Erythroblast (primary cell): Measurements from ENCODE around the gene NR3C1.

Experiments used
- GATA1 ChIP-seq: IDR thresholded peaks from 2 replicates; pipeline ENCODE4 v1.6.1; 2011; ENCODE audit warnings: low read depth, mild to moderate bottlenecking, control low read depth, low read length, moderate library complexity
- POLR2A ChIP-seq: IDR thresholded peaks from 2 replicates; pipeline ENCODE4 v1.6.1; 2011; ENCODE audit warnings: mild to moderate bottlenecking, low read length

DNA sequence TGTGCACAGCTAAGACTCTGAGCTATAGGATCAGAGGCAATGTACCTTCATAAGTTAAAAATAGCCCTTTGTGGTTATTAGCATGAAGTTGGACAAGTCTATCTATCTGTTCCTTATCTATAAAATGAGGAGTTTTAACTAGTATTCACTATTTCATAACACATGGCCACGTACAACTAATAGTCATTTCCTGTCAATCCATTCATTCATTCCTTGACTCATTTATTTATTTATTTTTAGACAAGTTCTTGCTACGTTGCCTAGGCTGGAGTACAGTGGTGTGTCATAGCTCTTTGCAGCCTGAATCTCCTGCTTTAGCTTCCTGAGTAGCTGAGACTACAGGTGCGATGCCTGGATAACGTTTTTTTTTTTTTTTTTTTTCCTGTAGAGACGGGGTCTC is 92.1 kb downstream of the NR3C1 start:
- TF ChIP-seq POLR2A (no peak), GATA1 (no peak)
